Memory B cell (primary cell): Measurements from ENCODE around the gene MAST1.

Source experiments
- ATAC-seq: fragments of 150-1000 bp; cut with Tn5 transposase; 2 replicates; pipeline ENCODE4 v1.10.0; 2021; ENCODE audit warnings: low read depth, mild to moderate bottlenecking, moderate library complexity
- DNase-seq, 2 donors: peaks; one replicate each; pipeline ENCODE4 v3.0.0; 2022; ENCODE audit warnings: low spot score in 2 of 2
- H3K27ac Mint-ChIP-seq: one replicate; pipeline ENCODE4 v1.8.0; 2022; ENCODE audit warnings: mild to moderate bottlenecking, moderate library complexity, mixed read lengths
- H3K27me3 Mint-ChIP-seq: one replicate; pipeline ENCODE4 v1.8.0; 2022; ENCODE audit warnings: mixed read lengths
- H3K36me3 Mint-ChIP-seq: one replicate; pipeline ENCODE4 v1.8.0; 2022; ENCODE audit warnings: mild to moderate bottlenecking, mixed read lengths
- H3K4me1 Mint-ChIP-seq: one replicate; pipeline ENCODE4 v1.8.0; 2022; ENCODE audit warnings: mixed read lengths
- H3K4me3 Mint-ChIP-seq: one replicate; pipeline ENCODE4 v1.8.0; 2022; ENCODE audit warnings: mild to moderate bottlenecking, moderate library complexity, mixed read lengths
- H3K9me3 Mint-ChIP-seq: one replicate; pipeline ENCODE4 v1.8.0; 2022; ENCODE audit warnings: mixed read lengths

MAST1 gene

DNA sequence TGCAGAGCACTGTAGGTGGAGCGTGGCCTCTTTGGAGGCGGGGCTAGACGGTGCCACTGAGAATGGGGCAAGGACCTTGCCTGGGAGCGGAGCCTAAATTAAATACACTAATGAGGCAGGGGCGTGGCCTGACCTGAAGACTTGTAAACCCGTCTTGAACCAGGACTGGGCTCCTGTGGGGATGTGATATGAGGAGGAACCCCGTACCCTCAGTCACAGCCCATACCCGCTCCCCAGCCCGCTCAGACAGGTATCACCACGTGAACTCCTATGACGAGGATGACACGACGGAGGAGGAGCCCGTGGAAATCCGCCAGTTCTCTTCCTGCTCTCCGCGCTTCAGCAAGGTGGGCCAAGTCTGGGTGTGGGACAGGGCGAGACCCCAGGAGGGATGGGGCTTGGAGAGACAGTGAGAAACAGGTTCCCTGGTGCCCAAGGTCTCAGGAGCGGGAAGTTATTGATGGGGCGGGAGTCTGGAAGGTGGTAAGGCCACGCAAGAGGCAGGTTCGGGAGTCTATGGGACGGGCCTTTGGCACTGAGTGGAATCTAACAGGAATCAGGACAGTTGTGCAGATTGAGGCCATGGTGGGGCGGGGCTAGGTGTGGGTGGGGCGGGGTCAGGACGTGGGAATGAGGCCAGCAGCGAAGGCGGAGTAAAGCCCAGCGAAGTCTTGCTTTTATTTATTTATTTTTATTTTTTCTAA is 28.3 kb downstream of the MAST1 start:
- ATAC-seq (no peak), DNase-seq (no peak)
- no peaks in the 10 kb centered on the region for H3K9me3 Mint-ChIP-seq
- peaks cover 9% of the 10 kb centered on the region for H3K4me1 Mint-ChIP-seq
- peaks cover 6% of the 10 kb centered on the region for H3K27me3 Mint-ChIP-seq
- no peaks in the 10 kb centered on the region for H3K36me3 Mint-ChIP-seq
- no peak overlapping the region for H3K27ac Mint-ChIP-seq
- H3K4me3 Mint-ChIP-seq, result peak overlapping the region; percentile 79

DNA sequence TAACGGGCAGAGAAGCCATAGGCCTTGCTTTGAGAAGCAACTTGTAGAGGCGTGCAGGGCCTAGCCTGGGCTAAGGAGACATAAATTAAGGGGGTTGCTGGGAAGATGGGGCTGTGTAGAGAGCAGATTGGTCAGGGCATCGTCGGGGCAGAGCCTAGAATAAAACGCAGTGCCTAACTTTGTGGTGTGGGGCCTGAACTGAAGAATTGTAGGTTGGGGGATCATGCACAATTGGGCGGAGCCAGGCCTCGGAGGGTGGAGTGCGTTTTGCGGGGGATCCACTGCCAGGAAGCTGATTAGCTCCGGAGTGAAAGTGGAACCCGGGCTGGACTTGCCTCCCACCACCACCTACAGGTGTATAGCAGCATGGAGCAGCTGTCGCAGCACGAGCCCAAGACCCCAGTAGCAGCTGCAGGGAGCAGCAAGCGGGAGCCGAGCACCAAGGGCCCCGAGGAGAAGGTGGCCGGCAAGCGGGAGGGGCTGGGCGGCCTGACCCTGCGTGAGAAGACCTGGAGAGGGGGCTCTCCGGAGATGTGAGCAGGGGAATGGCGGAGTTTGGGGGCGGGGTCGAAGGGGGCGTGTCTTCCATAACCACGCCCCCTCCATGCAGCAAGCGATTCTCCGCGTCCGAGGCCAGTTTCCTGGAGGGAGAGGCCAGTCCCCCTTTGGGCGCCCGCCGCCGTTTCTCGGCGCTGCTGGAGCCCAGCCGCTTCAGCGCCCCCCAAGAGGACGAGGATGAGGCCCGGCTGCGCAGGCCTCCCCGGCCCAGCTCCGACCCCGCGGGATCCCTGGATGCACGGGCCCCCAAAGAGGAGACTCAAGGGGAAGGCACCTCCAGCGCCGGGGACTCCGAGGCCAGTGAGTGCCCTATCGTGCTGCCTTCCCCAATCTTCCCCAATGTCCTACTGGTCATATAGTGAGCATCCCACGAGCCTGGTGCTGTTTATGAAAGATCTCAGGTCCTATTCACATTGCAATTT is 29.1 kb downstream of the MAST1 start:
- peaks cover 7% of the 10 kb centered on the region for H3K36me3 Mint-ChIP-seq
- H3K9me3 Mint-ChIP-seq, result peaks cover 5% of the 10 kb centered on the region
- no peak overlapping the region for H3K27ac Mint-ChIP-seq
- peak; percentile 78 for ATAC-seq
- peaks cover 14% of the 10 kb centered on the region for H3K4me1 Mint-ChIP-seq
- peak overlapping the region; percentile 79 for H3K4me3 Mint-ChIP-seq
- peak; percentile 61 to 81 for DNase-seq
- peaks cover 6% of the 10 kb centered on the region for H3K27me3 Mint-ChIP-seq

DNA sequence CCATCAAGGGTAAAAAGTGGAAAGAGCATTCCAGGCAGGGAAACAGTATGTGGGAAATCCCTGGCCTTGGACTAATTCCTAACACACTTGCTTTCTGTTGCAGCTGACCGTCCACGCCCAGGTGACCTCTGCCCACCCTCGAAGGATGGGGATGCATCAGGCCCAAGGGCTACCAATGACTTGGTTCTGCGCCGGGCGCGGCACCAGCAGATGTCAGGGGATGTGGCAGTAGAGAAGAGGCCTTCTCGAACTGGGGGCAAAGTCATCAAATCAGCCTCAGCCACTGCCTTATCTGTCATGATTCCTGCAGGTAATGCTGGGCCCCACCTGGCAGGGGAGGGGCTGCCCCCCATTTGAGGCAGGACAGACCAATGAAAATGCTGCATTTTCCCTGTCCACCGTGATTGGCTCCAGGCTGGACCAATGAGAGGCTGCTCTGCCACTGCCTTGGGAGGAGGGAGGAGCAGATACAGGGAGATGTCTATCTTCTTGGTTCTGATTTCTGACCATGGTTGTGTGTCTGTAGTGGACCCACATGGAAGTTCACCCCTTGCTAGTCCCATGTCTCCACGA is 30.3 kb downstream of the MAST1 start:
- H3K36me3 Mint-ChIP-seq, result peaks cover 14% of the 10 kb centered on the region
- H3K27ac Mint-ChIP-seq, result no peak overlapping the region
- no peak overlapping the region for H3K4me3 Mint-ChIP-seq
- DNase-seq, result no peak
- peaks cover 14% of the 10 kb centered on the region for H3K4me1 Mint-ChIP-seq
- no peak for ATAC-seq
- H3K9me3 Mint-ChIP-seq, result peaks cover 7% of the 10 kb centered on the region
- peaks cover 1% of the 10 kb centered on the region for H3K27me3 Mint-ChIP-seq

DNA sequence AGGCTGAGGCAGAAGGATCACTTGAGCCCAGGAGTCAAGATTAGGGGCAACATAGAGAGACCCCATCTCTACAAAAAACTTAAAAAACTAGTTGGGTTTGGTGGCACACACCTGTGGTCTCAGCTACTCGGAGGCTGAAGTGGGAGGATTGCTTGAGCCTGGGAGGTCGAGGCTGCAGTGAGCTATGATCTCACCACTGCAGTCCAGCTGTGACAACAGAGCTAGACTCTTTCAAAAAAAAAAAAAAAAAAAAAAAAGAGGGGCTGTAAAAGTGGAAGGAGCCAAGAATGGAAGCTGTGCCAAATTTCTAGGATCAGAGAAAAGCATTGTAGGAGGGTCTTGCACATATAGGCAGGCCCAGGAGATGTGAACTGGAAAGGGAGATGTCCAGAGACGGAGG is 33.4 kb downstream of the MAST1 start:
- Mint-ChIP-seq H3K4me3 (no peak overlapping the region), H3K4me1 (peaks cover 12% of the 10 kb centered on the region), H3K27me3 (no peaks in the 10 kb centered on the region), H3K27ac (no peak overlapping the region), H3K36me3 (peaks cover 25% of the 10 kb centered on the region), H3K9me3 (peaks cover 7% of the 10 kb centered on the region)
- no peak for ATAC-seq
- no peak for DNase-seq

DNA sequence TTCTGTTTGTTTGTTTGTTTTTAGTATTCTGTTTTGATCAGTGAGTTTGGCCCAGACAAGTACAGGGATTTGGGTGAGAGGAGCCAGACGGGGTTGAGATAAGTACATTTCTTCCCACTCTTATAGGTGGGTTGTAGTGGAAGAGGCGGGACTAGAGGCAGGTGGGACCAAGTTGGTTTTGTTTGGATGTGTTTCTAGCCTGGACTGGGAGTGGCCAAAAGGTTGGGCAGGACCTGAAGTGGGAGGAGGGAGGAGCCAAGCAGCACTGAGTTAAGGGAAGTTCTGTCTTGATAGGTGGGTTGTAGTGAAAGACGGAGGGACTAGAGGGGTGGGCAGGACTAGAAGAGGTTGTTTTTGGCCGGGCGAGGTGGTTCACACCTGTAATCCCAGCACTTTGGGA is 33.9 kb downstream of the MAST1 start:
- H3K27ac Mint-ChIP-seq, result no peak overlapping the region
- ATAC-seq (no peak), DNase-seq (no peak)
- H3K4me1 Mint-ChIP-seq, result peaks cover 7% of the 10 kb centered on the region
- no peaks in the 10 kb centered on the region for H3K27me3 Mint-ChIP-seq
- no peak overlapping the region for H3K4me3 Mint-ChIP-seq
- peaks cover 27% of the 10 kb centered on the region for H3K36me3 Mint-ChIP-seq
- H3K9me3 Mint-ChIP-seq, result peaks cover 7% of the 10 kb centered on the region

DNA sequence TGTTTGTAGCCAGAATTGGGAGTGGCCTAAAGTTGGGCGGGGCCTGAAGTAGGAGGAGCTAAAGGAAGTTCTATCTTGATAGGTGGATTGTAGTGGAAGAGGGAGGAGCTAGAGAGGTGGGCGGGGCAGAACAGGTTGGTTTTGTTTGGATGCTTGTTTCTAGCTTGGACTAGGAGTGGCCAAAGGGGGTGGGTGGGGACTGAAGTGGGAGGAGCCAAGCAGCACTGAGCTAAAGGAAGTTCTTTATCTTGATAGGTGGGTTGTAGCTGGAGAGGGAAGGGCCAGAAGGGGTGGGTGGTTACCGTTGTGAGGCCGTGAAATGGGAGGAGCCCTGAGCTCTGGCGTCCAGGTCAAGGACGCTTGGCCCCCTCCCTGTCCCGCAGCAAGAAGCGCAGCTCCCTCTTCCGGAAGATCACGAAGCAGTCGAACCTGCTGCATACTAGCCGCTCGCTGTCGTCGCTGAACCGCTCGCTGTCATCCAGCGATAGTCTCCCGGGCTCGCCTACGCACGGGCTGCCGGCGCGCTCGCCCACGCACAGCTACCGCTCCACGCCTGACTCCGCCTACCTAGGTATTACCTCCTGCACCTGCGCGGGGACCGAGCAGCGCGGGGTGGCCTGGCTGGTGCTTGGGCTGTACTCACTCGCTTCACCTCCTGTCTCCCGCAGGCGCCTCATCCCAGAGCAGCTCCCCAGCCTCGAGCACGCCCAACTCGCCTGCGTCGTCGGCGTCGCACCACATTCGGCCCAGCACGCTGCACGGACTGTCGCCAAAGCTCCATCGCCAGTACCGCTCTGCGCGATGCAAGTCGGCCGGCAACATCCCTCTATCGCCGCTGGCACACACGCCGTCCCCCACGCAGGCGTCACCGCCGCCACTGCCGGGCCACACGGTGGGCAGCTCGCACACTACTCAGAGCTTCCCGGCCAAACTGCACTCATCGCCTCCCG is 34.9 kb downstream of the MAST1 start:
- Mint-ChIP-seq H3K27ac (no peak overlapping the region), H3K27me3 (no peaks in the 10 kb centered on the region), H3K9me3 (peaks cover 7% of the 10 kb centered on the region), H3K4me3 (peak overlapping the region; percentile 52), H3K36me3 (peaks cover 30% of the 10 kb centered on the region), H3K4me1 (peaks cover 6% of the 10 kb centered on the region)
- DNase-seq (peak in 1 of 2 donors; percentile 50), ATAC-seq (peak; percentile 80)

DNA sequence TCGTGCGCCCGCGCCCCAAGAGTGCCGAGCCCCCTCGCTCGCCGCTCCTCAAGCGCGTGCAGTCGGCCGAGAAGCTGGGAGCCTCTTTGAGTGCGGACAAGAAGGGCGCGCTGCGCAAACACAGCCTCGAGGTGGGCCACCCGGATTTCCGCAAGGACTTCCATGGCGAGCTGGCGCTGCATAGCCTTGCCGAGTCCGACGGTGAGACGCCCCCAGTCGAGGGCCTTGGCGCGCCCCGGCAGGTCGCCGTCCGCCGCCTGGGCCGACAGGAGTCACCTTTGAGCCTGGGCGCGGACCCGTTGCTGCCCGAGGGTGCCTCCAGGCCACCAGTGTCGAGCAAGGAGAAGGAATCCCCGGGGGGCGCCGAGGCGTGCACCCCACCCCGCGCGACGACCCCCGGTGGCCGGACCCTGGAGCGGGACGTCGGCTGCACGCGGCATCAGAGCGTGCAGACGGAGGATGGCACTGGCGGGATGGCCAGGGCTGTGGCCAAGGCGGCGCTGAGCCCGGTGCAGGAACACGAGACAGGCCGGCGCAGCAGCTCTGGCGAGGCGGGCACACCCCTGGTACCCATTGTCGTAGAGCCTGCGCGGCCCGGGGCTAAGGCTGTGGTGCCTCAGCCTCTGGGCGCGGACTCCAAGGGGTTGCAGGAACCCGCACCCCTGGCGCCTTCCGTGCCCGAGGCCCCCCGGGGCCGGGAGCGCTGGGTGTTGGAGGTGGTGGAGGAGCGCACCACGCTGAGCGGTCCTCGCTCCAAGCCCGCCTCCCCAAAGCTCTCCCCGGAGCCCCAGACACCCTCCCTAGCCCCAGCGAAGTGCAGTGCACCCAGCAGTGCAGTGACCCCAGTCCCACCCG is 35.8 kb downstream of the MAST1 start:
- Mint-ChIP-seq H3K9me3 (peaks cover 7% of the 10 kb centered on the region), H3K4me3 (no peak overlapping the region), H3K4me1 (peaks cover 6% of the 10 kb centered on the region), H3K27me3 (no peaks in the 10 kb centered on the region), H3K36me3 (peaks cover 35% of the 10 kb centered on the region), H3K27ac (no peak overlapping the region)
- ATAC-seq, result no peak
- no peak for DNase-seq

DNA sequence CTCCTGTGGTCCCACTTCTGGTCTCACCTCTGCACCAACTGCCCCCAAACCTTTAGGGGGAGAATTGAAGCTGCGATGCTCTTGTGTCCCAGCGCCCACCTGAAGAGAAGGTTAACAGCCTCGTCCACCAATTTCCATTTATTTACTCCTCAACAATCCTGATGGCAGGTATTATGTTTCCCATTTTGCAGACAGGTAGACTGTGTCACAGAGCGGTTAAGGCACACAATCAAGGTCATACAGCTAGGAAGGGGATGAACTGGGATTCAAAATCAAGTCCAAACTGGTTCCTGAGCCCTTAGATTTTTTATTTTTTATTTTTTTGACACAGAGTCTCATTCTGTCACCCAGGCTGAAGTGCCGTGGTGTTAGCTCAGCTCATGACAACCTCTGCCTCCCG is 36.8 kb downstream of the MAST1 start:
- Mint-ChIP-seq H3K27ac (no peak overlapping the region), H3K9me3 (peaks cover 7% of the 10 kb centered on the region), H3K4me3 (no peak overlapping the region), H3K4me1 (peaks cover 9% of the 10 kb centered on the region), H3K27me3 (no peaks in the 10 kb centered on the region), H3K36me3 (peaks cover 35% of the 10 kb centered on the region)
- ATAC-seq (no peak), DNase-seq (no peak)

DNA sequence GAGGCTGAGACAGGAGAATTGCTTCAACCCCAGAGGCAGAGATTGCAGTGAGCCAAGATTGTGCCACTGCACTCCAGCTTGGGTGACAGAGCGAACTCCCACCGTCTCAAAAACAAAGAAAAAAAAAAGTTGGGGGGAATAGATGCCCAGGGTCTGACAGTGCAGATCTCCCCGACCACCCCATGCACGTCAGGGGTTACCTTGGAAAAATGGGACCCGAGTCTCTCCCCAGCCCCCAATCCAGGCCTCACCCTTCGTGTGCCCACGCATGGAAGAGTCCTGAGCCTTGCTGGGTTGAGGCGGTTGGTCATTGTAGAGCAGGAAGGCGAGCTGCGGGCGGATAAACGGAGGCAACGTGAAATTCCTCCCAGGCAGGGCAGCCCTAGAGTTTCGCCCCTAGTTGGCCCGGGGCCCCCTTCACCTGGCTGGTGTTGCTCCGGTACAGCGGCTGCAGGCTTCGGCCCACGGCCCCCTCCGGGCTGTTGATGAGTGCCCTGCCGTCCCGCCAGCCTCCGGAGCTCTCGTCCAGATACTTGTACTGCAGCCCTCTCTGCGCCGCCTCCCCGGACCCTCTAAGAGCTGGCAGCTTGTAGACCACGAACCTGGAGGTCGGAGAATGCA is 42.3 kb downstream of the MAST1 start:
- Mint-ChIP-seq H3K9me3 (peaks cover 1% of the 10 kb centered on the region), H3K36me3 (peaks cover 13% of the 10 kb centered on the region), H3K4me1 (peaks cover 10% of the 10 kb centered on the region), H3K27ac (peak overlapping the region; percentile 96), H3K27me3 (no peaks in the 10 kb centered on the region), H3K4me3 (peak overlapping the region; percentile 91)
- DNase-seq (no peak), ATAC-seq (peak; percentile 5)

DNA sequence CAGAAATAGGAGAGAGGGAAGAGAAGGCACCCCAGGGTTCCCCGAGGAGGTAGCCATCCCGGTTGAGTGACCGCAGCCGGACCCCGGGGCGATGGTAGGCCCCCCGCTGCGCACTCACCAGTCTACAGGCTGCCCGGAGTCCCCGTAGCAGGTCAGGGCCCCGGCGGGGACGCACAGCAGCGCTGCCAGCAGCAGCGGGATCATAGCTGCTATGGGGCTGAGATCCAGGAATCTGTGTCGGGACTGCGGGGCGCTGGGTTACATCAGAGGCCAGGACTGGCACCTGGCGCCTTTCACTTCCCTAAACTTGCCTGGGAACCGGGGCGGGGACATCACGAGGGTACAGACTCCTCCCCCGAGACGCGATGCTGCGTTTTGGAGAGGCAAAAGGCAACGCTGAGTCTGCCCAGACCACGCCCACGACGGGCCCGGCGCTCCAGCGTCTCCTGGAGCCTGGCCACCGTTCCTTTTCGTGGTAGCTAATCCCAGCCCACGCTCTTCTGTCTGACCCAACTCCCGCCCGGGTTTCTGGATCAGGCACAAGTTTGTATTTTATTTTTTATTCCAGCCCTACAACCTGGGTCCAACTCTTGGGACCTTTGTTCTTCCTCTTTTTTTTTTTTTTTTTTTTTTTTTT is 43.0 kb downstream of the MAST1 start, which contains the start of gene DNASE2:
TSS of gene DNASE2 (minus strand) at position 278 of the 637 bp plus-strand sequence. CDS start at position 204, 74 bp downstream.
- Mint-ChIP-seq H3K9me3 (peaks cover 1% of the 10 kb centered on the region), H3K4me1 (peaks cover 10% of the 10 kb centered on the region), H3K27ac (peak within 1 kb of the TSS; percentile 96), H3K27me3 (no peaks in the 10 kb centered on the region), H3K36me3 (peaks cover 13% of the 10 kb centered on the region), H3K4me3 (peak within 1 kb of the TSS; percentile 91)
- DNase-seq, result peak; percentile 81 to 93
- peak; percentile 85 for ATAC-seq

DNA sequence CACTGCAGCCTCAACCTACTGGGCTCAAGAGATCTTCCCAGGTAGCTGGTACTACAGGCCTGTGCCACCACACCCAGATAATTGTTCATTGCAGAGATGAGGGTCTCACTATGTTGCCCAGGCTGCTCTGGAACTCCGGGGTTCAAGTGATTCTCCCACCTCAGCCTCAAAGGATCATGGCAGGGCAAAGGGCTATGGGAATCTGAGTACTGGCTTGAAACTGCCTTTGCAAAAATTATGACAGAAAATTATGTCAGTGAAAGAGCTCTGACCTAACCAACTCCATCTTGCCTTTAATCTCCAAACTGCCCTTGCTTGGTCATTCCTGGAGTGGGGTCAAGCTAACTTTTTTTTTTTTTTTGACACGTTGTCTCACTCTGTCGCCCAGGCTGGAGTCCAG is 44.3 kb downstream of the MAST1 start:
- DNase-seq, result no peak
- Mint-ChIP-seq H3K27ac (peak overlapping the region; percentile 96), H3K4me3 (peak overlapping the region; percentile 91), H3K27me3 (no peaks in the 10 kb centered on the region), H3K9me3 (peaks cover 1% of the 10 kb centered on the region), H3K4me1 (peaks cover 10% of the 10 kb centered on the region), H3K36me3 (peaks cover 8% of the 10 kb centered on the region)
- no peak for ATAC-seq

DNA sequence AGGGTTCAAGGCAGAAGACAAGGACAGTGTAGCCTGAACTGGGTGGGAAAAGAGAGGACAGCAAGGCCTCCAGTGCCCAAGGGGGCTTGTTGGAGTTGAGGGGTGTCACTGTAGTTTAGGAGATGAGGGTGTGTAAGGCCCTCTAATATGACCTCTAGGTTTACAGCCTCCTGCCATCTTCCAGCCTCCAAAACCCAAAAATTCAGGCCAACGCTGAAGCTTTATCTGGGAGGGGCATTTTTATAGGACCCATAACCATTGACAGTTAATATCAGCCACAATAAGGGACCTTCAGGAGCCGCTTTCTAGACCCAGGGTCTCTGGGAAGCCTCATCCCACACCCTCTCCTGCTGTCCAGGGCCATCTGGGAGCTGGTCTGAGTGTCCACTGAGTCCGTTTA is 45.9 kb downstream of the MAST1 start:
- H3K4me3 Mint-ChIP-seq, result peak overlapping the region; percentile 21
- no peaks in the 10 kb centered on the region for H3K36me3 Mint-ChIP-seq
- no peak overlapping the region for H3K27ac Mint-ChIP-seq
- peaks cover 1% of the 10 kb centered on the region for H3K9me3 Mint-ChIP-seq
- peaks cover 10% of the 10 kb centered on the region for H3K4me1 Mint-ChIP-seq
- no peak for DNase-seq
- H3K27me3 Mint-ChIP-seq, result no peaks in the 10 kb centered on the region
- no peak for ATAC-seq
